Gastroesophageal sphincter (tissue), 4 donors: ENCODE results near the gene ARHGAP23. TPM values are rescaled to one million over a fixed set of nuclear protein-coding genes. Genes with fewer than 3 reads are reported as not detected.
A peak's percentile ranks its signal among the peaks of the same experiment; 100 is the strongest.
"Not testable (repeated sequence)": the region's sequence is repeated elsewhere in the genome, so short reads cannot be mapped to it uniquely, and the experiment has no call there.

Experiments
- ATAC-seq: fragments of 150-250 bp; one replicate; pipeline ENCODE4 v1.9.1; 2016; ENCODE audit warnings: mild to moderate bottlenecking, moderate library complexity
- H3K27ac ChIP-seq, 4 donors: fragments of 200-600 bp; sonication (generic) in 3 of 4; 1 replicate in 3 of 4; 2 replicates in 1 of 4; pipeline ENCODE4 v1.5.1; 2016 to 2019
- H3K27me3 ChIP-seq: fragments of 200-600 bp; sonication (generic); one replicate; pipeline ENCODE4 v1.5.1; 2019
- H3K36me3 ChIP-seq, 2 donors: fragments of 200-600 bp; sonication (generic); one replicate each; pipeline ENCODE4 v1.5.1; 2019; ENCODE audit warnings: control low read depth in 1 of 2
- H3K4me1 ChIP-seq, 3 donors: fragments of 200-600 bp; sonication (generic); 1 replicate in 2 of 3; 2 replicates in 1 of 3; pipeline ENCODE4 v1.5.1; 2016 to 2019; ENCODE audit warnings: control low read depth in 2 of 3
- H3K4me3 ChIP-seq, 2 donors: fragments of 200-600 bp; sonication (generic); one replicate each; pipeline ENCODE4 v1.5.1; 2019; ENCODE audit warnings: mild to moderate bottlenecking in 1 of 2, moderate library complexity in 1 of 2
- H3K9me3 ChIP-seq, 3 donors: fragments of 200-600 bp; sonication (generic); one replicate each; pipeline ENCODE4 v1.5.1; 2017 to 2019; ENCODE audit warnings: control low read depth in 2 of 3
- EP300 ChIP-seq: sonication (generic); formaldehyde crosslinking; IDR thresholded peaks from one replicate; pipeline ENCODE4 v1.6.1; 2017; ENCODE audit warnings: antibody characterized with exemption, mild to moderate bottlenecking
- POLR2A ChIP-seq, 2 donors: fragments of 450-650 bp; IDR thresholded peaks; one replicate each; pipeline ENCODE4 v1.6.1; 2017; ENCODE audit warnings: antibody characterized with exemption in 2 of 2, mild to moderate bottlenecking in 2 of 2, moderate library complexity in 1 of 2
- POLR2AphosphoS5 ChIP-seq: sonication (generic); formaldehyde crosslinking; IDR thresholded peaks from one replicate; pipeline ENCODE4 v1.6.1; 2017; ENCODE audit warnings: antibody characterized with exemption
- WGBS, 2 donors: methylation state at CpG; one replicate each; pipeline ENCODE4 v1.1.5; 2018; ENCODE audit warnings: low coverage in 1 of 2; 5-methylcytosine and 5-hydroxymethylcytosine counted together
- total RNA-seq, 4 donors: library from RNA; depleted of rRNA; stranded (reverse); fragments of >200 nt; gene quantifications; one replicate each; pipeline ENCODE4 v1.1.0, GENCODE V29; 2016
- TF ChIP-seq, protein P1 (sequence below), 4 experiments: fragments of 200-600 bp in 2 of 4; fragments of 450-650 bp in 2 of 4; sonication (generic) in 1 of 4; IDR thresholded peaks; one replicate each; pipeline ENCODE4 v1.5.1; 2017 to 2019; ENCODE audit warnings: antibody characterized with exemption in 4 of 4, mild to moderate bottlenecking in 2 of 4, moderate library complexity in 2 of 4

ARHGAP23 gene
- total RNA-seq, 4 donors from 2014 or later, result 45.3 to 132 (median 82.8) TPM

DNA sequence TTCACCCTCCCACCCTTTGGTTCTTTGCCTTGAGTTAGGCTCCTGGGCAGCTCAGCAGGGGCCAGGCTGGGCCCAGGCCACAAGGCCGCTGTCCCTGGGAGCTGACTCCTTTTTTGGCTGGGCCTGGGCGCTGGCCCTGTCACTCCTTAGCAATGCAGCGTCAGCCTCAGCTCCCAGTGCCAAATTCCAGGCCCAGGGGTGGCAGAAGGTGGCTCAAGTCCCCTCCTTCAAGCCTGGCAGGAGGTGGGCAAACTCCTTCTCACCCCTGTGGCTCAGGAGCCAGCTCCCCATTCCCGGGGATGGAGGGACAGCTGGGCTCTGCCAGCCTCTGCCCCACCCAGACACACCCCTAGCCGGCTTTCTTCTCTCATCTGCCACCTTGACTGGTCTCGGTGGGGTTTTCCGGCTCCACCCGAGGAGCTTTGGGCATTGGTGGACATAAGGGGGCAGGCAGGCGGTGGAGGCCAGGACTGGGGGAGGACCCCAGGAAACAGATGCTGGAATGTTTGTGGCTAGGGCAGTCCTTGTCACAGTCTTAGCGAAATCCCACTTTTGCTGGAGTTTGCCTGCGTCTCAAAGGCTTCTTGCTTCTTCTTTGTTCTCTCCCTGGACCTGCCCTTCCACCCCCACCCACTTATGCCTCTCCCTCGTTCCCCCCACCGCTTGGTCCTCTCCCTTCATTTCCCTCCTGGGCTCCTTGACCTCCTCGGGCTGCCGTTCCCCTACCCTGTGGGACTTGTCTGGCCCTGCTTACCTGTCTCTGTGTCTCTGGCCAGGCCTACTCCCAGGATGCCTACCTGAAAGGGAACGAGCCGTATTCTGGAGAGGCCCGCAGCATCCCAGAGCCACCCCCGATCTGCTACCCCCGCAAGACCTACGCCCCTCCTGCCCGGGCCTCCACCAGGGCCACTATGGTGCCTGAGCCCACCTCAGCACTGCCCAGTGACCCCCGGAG is 37.4 kb downstream of the ARHGAP23 start:
- no peaks in the 10 kb centered on the region for H3K27me3 ChIP-seq
- TF ChIP-seq EP300 (no peak), POLR2AphosphoS5 (peak; percentile 85), POLR2A (IDR thresholded peaks at IDR 0.05) (peak; percentile 7 to 40)
- TF ChIP-seq, protein P1, sequence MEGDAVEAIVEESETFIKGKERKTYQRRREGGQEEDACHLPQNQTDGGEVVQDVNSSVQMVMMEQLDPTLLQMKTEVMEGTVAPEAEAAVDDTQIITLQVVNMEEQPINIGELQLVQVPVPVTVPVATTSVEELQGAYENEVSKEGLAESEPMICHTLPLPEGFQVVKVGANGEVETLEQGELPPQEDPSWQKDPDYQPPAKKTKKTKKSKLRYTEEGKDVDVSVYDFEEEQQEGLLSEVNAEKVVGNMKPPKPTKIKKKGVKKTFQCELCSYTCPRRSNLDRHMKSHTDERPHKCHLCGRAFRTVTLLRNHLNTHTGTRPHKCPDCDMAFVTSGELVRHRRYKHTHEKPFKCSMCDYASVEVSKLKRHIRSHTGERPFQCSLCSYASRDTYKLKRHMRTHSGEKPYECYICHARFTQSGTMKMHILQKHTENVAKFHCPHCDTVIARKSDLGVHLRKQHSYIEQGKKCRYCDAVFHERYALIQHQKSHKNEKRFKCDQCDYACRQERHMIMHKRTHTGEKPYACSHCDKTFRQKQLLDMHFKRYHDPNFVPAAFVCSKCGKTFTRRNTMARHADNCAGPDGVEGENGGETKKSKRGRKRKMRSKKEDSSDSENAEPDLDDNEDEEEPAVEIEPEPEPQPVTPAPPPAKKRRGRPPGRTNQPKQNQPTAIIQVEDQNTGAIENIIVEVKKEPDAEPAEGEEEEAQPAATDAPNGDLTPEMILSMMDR (IDR thresholded peaks at IDR 0.05), result no peak
- H3K27ac ChIP-seq, result peak overlapping the region; percentile 94 to 98 (median 96)
- 54 to 56% methylated on average over 7 of the region's 23 CpGs for WGBS, 2 donors
- ATAC-seq, result peak; percentile 77
- H3K36me3 ChIP-seq, result peaks cover 0 to 74% of the 10 kb centered on the region in 2 donors
- H3K9me3 ChIP-seq, result no peaks in the 10 kb centered on the region
- H3K4me3 ChIP-seq, result peak overlapping the region; percentile 45 to 60
- peaks cover 3 to 82% (median 54%) of the 10 kb centered on the region in 3 donors for H3K4me1 ChIP-seq

DNA sequence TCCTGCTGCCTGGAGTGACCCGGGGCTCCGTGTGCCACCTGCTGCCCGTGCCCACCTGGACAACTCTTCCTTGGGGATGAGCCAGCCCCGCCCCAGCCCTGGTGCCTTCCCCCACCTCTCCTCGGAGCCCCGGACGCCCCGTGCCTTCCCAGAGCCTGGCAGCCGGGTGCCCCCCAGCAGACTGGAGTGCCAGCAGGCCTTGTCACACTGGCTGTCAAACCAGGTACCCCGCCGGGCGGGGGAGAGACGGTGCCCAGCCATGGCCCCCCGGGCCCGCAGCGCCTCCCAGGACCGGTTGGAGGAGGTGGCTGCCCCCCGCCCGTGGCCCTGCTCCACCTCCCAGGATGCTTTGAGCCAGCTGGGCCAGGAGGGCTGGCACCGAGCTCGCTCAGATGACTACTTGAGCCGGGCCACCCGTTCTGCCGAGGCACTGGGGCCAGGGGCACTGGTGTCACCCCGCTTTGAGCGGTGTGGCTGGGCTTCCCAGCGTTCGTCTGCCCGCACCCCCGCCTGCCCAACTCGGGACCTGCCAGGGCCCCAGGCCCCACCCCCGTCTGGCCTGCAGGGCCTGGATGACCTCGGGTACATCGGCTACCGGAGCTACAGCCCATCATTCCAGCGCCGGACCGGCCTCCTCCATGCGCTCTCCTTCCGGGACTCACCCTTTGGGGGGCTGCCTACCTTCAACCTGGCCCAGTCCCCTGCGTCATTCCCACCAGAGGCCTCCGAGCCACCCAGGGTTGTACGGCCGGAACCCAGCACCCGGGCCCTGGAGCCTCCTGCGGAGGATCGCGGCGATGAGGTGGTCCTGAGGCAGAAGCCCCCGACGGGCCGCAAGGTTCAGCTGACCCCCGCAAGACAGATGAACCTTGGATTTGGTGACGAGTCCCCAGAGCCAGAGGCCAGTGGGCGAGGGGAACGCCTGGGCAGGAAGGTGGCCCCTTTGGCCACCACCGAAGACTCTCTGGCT is 38.4 kb downstream of the ARHGAP23 start:
- peaks cover 0 to 74% of the 10 kb centered on the region in 2 donors for H3K36me3 ChIP-seq
- no peaks in the 10 kb centered on the region for H3K9me3 ChIP-seq
- no peaks in the 10 kb centered on the region for H3K27me3 ChIP-seq
- ATAC-seq, result no peak
- peaks cover 3 to 84% (median 54%) of the 10 kb centered on the region in 3 donors for H3K4me1 ChIP-seq
- peak overlapping the region; percentile 94 to 98 (median 96) for H3K27ac ChIP-seq
- H3K4me3 ChIP-seq, result peak overlapping the region; percentile 45 to 60
- no peak for TF ChIP-seq EP300
- TF ChIP-seq, protein P1 (IDR thresholded peaks at IDR 0.05), result no peak
- no peak for TF ChIP-seq POLR2AphosphoS5
- no peak for TF ChIP-seq POLR2A (IDR thresholded peaks at IDR 0.05)
- no CpG with 5 or more reads among the region's 57 CpGs for WGBS, 2 donors

DNA sequence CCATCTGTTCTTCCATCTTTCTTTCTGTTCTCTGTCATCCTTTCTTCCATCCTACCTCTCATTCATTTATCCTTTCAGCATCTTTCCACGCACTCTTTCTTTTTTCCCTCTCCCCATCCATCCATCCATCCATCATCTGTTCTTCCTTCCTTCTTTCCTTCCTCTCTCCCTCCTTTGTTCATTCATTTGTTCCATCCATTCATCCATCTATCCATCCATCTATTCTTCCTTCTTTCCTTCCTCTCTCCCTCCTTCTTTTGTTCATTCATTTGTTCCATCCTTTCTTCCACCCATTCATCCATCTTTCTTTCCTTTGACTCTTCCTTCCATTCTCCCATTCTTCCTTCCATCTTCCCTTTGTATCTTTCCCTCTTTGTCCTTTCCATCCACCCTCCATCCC is 39.2 kb downstream of the ARHGAP23 start:
- H3K9me3 ChIP-seq, result no peaks in the 10 kb centered on the region
- H3K27ac ChIP-seq, result peak overlapping the region in 2 of 4 donors; percentile 94 to 96
- peak overlapping the region in 1 of 2 donors; percentile 60 for H3K4me3 ChIP-seq
- no peak for ATAC-seq
- H3K27me3 ChIP-seq, result no peaks in the 10 kb centered on the region
- peaks cover 3 to 87% (median 54%) of the 10 kb centered on the region in 3 donors for H3K4me1 ChIP-seq
- 0 to 35% methylated on average over 1 of the region's 1 CpG for WGBS, 2 donors
- H3K36me3 ChIP-seq, result peaks cover 0 to 78% of the 10 kb centered on the region in 2 donors
- TF ChIP-seq, protein P1 (IDR thresholded peaks at IDR 0.05), result no peak
- no peak for TF ChIP-seq POLR2A (IDR thresholded peaks at IDR 0.05)

DNA sequence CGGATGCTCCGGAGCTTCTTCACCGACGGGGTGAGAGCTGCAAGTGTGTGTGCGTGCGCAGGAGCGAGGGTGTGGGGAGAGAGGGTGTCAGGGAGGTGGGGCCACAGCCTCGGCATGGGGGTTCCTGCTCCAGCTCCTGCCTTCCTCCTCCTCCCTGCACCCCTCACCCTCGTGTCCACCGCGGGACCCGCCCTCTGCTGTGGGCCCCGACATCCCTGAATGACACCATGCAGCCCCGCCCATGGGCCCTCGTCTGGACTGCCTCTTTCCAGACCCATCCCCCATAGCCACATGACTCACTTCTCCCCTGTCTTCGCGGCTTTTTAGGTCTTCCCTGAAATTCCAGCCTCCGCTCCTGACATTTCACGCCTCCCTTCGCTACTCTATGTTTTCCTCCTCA is 41.6 kb downstream of the ARHGAP23 start:
- ATAC-seq, result no peak
- H3K27me3 ChIP-seq, result no peaks in the 10 kb centered on the region
- H3K9me3 ChIP-seq, result no peaks in the 10 kb centered on the region
- TF ChIP-seq, protein P1 (IDR thresholded peaks at IDR 0.05), result no peak
- no peak for TF ChIP-seq EP300
- no peak for TF ChIP-seq POLR2A (IDR thresholded peaks at IDR 0.05)
- peak; percentile 53 for TF ChIP-seq POLR2AphosphoS5
- 39 to 52% methylated on average over 7 to 12 of the region's 20 CpGs for WGBS, 2 donors
- peaks cover 0 to 87% of the 10 kb centered on the region in 2 donors for H3K36me3 ChIP-seq
- H3K4me1 ChIP-seq, result peaks cover 0 to 76% (median 37%) of the 10 kb centered on the region in 3 donors
- no peak overlapping the region for H3K4me3 ChIP-seq
- peak overlapping the region in 3 of 4 donors; percentile 37 to 96 (median 94) for H3K27ac ChIP-seq

DNA sequence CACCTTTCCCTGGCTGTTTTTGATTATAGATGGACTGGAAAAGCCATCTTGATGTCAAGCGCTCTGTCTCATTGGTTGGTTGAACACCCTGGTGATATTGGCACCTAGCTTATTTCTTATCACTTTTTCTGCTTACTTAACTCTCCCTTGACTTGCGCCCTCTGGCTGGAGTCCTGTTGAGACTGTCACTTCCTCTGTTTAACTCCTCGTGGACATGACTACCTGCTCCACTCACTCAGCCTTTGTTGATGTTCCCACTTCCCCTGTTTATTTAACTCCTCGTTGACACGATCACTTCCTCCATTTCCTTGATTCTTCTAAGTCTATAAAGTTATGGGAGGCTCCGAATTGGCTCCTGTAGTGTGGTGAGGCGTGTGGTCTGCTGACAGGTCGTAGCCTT is 43.0 kb downstream of the ARHGAP23 start:
- not testable (repeated sequence) for H3K27me3 ChIP-seq, H3K27ac ChIP-seq, H3K4me3 ChIP-seq, ATAC-seq, H3K9me3 ChIP-seq
- 58% methylated on average over 7 of the region's 8 CpGs; no CpG with 5 or more reads in 1 of the 2 donors for WGBS, 2 donors
- peaks cover 0 to 70% (median 31%) of the 10 kb centered on the region in 3 donors for H3K4me1 ChIP-seq
- peaks cover 0 to 99% of the 10 kb centered on the region in 2 donors for H3K36me3 ChIP-seq
